ENCODE results near the gene CDK18. TPM values are rescaled to one million over a fixed set of nuclear protein-coding genes. Genes with fewer than 3 reads are reported as not detected.

The CDK18 gene
- total and polyA plus RNA-seq, 4 donors = 2.4 to 3.7 (median 3.1) TPM

DNA sequence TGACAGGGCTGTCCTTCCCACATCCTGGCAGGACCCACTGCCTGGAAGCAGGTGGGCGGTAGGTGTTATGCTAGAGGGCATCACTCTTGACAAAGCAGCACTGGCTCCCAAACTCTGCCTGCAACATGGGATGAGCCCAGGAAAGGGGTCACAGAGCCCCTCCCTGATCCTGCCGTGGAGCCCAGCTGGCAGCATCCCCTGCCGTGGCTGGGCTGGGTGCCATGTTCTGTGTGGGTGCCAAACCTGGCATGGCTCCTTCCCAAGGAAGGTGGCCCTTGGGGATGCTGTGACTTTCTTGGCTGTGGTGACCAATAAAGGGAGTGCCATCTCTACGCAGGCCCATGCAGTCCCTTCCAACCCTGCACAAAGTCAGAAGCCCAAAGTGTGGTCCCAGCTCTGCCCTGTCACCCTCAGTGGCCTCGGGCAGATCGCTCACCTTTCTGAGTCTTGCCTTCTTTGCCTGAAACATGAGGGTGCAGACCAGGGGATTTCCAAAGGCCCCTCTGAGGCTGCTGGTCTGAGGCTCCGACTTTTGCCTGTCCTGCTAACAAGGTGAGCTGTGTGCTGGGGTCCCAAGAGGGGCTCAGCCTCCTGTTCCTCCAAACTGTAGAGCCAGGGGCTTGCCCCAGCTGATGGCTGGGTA, 6.0 kb downstream of the CDK18 start:
- DNase-seq (ENCODE audit: low spot score) = no peak
- H3K9me3 ChIP-seq (ENCODE audit: control insufficient read depth in 4 of 4, low read length in 3 of 4) = no peaks in the 10 kb centered on the region
- TF ChIP-seq RXRA (IDR thresholded peaks at IDR 0.05) (no peak), FOXA1 (IDR thresholded peaks at IDR 0.05) (no peak), JUND (IDR thresholded peaks at IDR 0.05) (no peak), HNF4A (conservative IDR thresholded peaks at IDR 0.05) (no peak), FOXA2 (IDR thresholded peaks at IDR 0.05) (no peak), NR2F2 (IDR thresholded peaks at IDR 0.05) (no peak), TAF1 (conservative IDR thresholded peaks at IDR 0.05) (no peak), YY1 (IDR thresholded peaks at IDR 0.05) (no peak), SP1 (IDR thresholded peaks at IDR 0.05) (no peak)
- TF ChIP-seq, protein P1, sequence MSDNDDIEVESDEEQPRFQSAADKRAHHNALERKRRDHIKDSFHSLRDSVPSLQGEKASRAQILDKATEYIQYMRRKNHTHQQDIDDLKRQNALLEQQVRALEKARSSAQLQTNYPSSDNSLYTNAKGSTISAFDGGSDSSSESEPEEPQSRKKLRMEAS (IDR thresholded peaks at IDR 0.05) = no peak
- TF ChIP-seq, protein P2, sequence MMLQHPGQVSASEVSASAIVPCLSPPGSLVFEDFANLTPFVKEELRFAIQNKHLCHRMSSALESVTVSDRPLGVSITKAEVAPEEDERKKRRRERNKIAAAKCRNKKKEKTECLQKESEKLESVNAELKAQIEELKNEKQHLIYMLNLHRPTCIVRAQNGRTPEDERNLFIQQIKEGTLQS (IDR thresholded peaks at IDR 0.05) = no peak
- TF ChIP-seq, protein P3, sequence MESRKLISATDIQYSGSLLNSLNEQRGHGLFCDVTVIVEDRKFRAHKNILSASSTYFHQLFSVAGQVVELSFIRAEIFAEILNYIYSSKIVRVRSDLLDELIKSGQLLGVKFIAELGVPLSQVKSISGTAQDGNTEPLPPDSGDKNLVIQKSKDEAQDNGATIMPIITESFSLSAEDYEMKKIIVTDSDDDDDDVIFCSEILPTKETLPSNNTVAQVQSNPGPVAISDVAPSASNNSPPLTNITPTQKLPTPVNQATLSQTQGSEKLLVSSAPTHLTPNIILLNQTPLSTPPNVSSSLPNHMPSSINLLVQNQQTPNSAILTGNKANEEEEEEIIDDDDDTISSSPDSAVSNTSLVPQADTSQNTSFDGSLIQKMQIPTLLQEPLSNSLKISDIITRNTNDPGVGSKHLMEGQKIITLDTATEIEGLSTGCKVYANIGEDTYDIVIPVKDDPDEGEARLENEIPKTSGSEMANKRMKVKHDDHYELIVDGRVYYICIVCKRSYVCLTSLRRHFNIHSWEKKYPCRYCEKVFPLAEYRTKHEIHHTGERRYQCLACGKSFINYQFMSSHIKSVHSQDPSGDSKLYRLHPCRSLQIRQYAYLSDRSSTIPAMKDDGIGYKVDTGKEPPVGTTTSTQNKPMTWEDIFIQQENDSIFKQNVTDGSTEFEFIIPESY (IDR thresholded peaks at IDR 0.05) = no peak
- TF ChIP-seq, protein P4, sequence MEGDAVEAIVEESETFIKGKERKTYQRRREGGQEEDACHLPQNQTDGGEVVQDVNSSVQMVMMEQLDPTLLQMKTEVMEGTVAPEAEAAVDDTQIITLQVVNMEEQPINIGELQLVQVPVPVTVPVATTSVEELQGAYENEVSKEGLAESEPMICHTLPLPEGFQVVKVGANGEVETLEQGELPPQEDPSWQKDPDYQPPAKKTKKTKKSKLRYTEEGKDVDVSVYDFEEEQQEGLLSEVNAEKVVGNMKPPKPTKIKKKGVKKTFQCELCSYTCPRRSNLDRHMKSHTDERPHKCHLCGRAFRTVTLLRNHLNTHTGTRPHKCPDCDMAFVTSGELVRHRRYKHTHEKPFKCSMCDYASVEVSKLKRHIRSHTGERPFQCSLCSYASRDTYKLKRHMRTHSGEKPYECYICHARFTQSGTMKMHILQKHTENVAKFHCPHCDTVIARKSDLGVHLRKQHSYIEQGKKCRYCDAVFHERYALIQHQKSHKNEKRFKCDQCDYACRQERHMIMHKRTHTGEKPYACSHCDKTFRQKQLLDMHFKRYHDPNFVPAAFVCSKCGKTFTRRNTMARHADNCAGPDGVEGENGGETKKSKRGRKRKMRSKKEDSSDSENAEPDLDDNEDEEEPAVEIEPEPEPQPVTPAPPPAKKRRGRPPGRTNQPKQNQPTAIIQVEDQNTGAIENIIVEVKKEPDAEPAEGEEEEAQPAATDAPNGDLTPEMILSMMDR (IDR thresholded peaks at IDR 0.05; ENCODE audit: low read depth, low read length, missing input control) = no peak
- H3K27me3 ChIP-seq (ENCODE audit: control insufficient read depth in 4 of 4, insufficient read depth in 4 of 4, low read length in 3 of 4) = no peaks in the 10 kb centered on the region
- H3K9ac ChIP-seq (ENCODE audit: low read depth in 1 of 2, low read length in 2 of 2) = no peak overlapping the region
- no peaks in the 10 kb centered on the region for H3K36me3 ChIP-seq (ENCODE audit: control insufficient read depth in 4 of 4, insufficient read depth in 3 of 4, low read depth in 1 of 4, low read length in 3 of 4)
- no peak overlapping the region for H3K4me3 ChIP-seq (ENCODE audit: low read depth in 1 of 3, low read length in 3 of 3)
- H3K4me1 ChIP-seq (ENCODE audit: control insufficient read depth in 4 of 4, insufficient read depth in 4 of 4, low read length in 3 of 4) = peaks cover 6 to 21% (median 10%) of the 10 kb centered on the region in 4 donors
- WGBS = 74% methylated on average over 7 of the region's 7 CpGs
- no peak overlapping the region for H3K27ac ChIP-seq (ENCODE audit: low read depth in 1 of 2, low read length in 2 of 2)

DNA sequence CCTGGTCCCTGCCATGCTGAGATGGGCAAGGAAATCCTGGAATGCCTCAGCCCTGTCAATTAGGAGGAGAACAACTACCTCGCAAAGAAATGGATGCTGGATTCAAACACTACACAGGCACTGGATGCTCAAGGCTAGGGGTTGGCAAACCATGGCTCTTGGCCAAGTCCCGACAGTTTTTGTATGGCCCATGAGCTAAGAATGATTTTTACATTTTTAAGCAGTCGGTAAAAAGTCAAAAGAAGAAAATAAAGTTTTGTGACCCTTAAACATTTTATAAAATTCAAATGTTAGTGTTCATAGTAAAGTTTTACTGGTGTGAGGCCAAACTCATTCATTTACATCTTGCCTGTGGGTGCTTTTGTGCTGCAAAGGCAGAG, 6.5 kb downstream of the CDK18 start:
- WGBS = 68% methylated on average over 3 of the region's 3 CpGs
- H3K9ac ChIP-seq (ENCODE audit: low read depth in 1 of 2, low read length in 2 of 2) = no peak overlapping the region
- DNase-seq (ENCODE audit: low spot score) = no peak
- no peaks in the 10 kb centered on the region for H3K27me3 ChIP-seq (ENCODE audit: control insufficient read depth in 4 of 4, insufficient read depth in 4 of 4, low read length in 3 of 4)
- TF ChIP-seq GABPA (IDR thresholded peaks at IDR 0.05 in 1 of 2, conservative IDR thresholded peaks at IDR 0.05 in 1 of 2) (no peak), HNF4A (conservative IDR thresholded peaks at IDR 0.05) (no peak), RAD21 (IDR thresholded peaks at IDR 0.05) (no peak), FOXA1 (IDR thresholded peaks at IDR 0.05) (no peak), FOXA2 (IDR thresholded peaks at IDR 0.05) (no peak), HNF4G (IDR thresholded peaks at IDR 0.05) (no peak), YY1 (IDR thresholded peaks at IDR 0.05) (no peak), JUND (IDR thresholded peaks at IDR 0.05) (no peak)
- TF ChIP-seq, protein P3 (IDR thresholded peaks at IDR 0.05) = no peak
- peaks cover 4 to 18% (median 7%) of the 10 kb centered on the region in 4 donors for H3K4me1 ChIP-seq (ENCODE audit: control insufficient read depth in 4 of 4, insufficient read depth in 4 of 4, low read length in 3 of 4)
- no peaks in the 10 kb centered on the region for H3K36me3 ChIP-seq (ENCODE audit: control insufficient read depth in 4 of 4, insufficient read depth in 3 of 4, low read depth in 1 of 4, low read length in 3 of 4)
- no peaks in the 10 kb centered on the region for H3K9me3 ChIP-seq (ENCODE audit: control insufficient read depth in 4 of 4, low read length in 3 of 4)
- no peak overlapping the region for H3K27ac ChIP-seq (ENCODE audit: low read depth in 1 of 2, low read length in 2 of 2)
- no peak overlapping the region for H3K4me3 ChIP-seq (ENCODE audit: low read depth in 1 of 3, low read length in 3 of 3)
